Peyer's patch (tissue), 4 donors: ENCODE data around the gene FOXF1. TPM values are rescaled to one million over a fixed set of nuclear protein-coding genes. Genes with fewer than 3 reads are reported as not detected.

Experiments used
- DNase-seq, 3 donors: peaks; one replicate each; pipeline ENCODE4 v3.0.0-alpha.2; 2017 to 2019
- H3K27ac ChIP-seq, 4 donors: fragments of 200-600 bp; sonication (generic); one replicate each; pipeline ENCODE4 v1.5.1; 2016 to 2019
- H3K27me3 ChIP-seq, 2 donors: fragments of 200-600 bp; sonication (generic); one replicate each; pipeline ENCODE4 v1.5.1; 2019
- H3K36me3 ChIP-seq, 3 donors: fragments of 200-600 bp; sonication (generic); one replicate each; pipeline ENCODE4 v1.5.1; 2016 to 2019
- H3K4me1 ChIP-seq, 4 donors: fragments of 200-600 bp; sonication (generic); one replicate each; pipeline ENCODE4 v1.5.1; 2016 to 2019
- H3K4me3 ChIP-seq, 4 donors: fragments of 200-600 bp; sonication (generic); 1 replicate in 3 of 4; 2 replicates in 1 of 4; pipeline ENCODE4 v1.5.1; 2016 to 2019; ENCODE audit warnings: mild to moderate bottlenecking in 1 of 4
- H3K9me3 ChIP-seq, 4 donors: fragments of 200-600 bp; sonication (generic); one replicate each; pipeline ENCODE4 v1.5.1; 2016 to 2019; ENCODE audit warnings: mild to moderate bottlenecking in 1 of 4
- CTCF ChIP-seq, 6 experiments: fragments of 450-650 bp in 4 of 6; fragments of 200-600 bp in 2 of 6; sonication (generic) in 1 of 6; IDR thresholded peaks; one replicate each; pipeline ENCODE4 v1.5.1; 2017 to 2019; ENCODE audit warnings: antibody characterized with exemption in 6 of 6, mild to moderate bottlenecking in 3 of 6, moderate library complexity in 1 of 6
- POLR2A ChIP-seq, 2 donors: fragments of 450-650 bp; IDR thresholded peaks; one replicate each; pipeline ENCODE4 v1.5.1; 2017; ENCODE audit warnings: antibody characterized with exemption in 2 of 2, mild to moderate bottlenecking in 2 of 2, moderate library complexity in 2 of 2
- total RNA-seq, 4 donors: library from RNA; depleted of rRNA; stranded (reverse); fragments of >200 nt; gene quantifications; one replicate each; pipeline ENCODE4 v1.1.0, GENCODE V29; 2016

Gene FOXF1
- total RNA-seq, 4 donors from 2014 or later: 4.4 to 36.3 (median 9.0) TPM

- no peak for DNase-seq
- H3K27ac ChIP-seq: no peak overlapping the region
- TF ChIP-seq POLR2A (IDR thresholded peaks at IDR 0.05): no peak
- no peak for TF ChIP-seq CTCF (IDR thresholded peaks at IDR 0.05)
Measured at GRCh38 chr16:86524029-86524428, 13.7 kb downstream of the FOXF1 start.

GRCh38 chr16:86525696-86526095, 15.4 kb downstream of the FOXF1 start:
- Histone ChIP-seq H3K9me3 (no peaks in the 10 kb centered on the region), H3K36me3 (no peaks in the 10 kb centered on the region), H3K4me3 (no peak overlapping the region), H3K27me3 (no peaks in the 10 kb centered on the region), H3K4me1 (no peaks in the 10 kb centered on the region), H3K27ac (no peak overlapping the region)
- DNase-seq: no peak
- no peak for TF ChIP-seq POLR2A (IDR thresholded peaks at IDR 0.05)
- no peak for TF ChIP-seq CTCF (IDR thresholded peaks at IDR 0.05)

More at GRCh38 chr16:86524029-86524428, 13.7 kb downstream of the FOXF1 start:
- Histone ChIP-seq H3K36me3 (no peaks in the 10 kb centered on the region), H3K9me3 (no peaks in the 10 kb centered on the region), H3K4me3 (no peak overlapping the region), H3K4me1 (peaks cover 0 to 14% (median 6%) of the 10 kb centered on the region in 4 donors), H3K27me3 (no peaks in the 10 kb centered on the region)

GRCh38 chr16:86527366-86527765, 17.0 kb downstream of the FOXF1 start:
- TF ChIP-seq POLR2A (IDR thresholded peaks at IDR 0.05) (no peak), CTCF (IDR thresholded peaks at IDR 0.05) (no peak)
- H3K4me3 ChIP-seq: no peak overlapping the region
- no peak for DNase-seq
- no peaks in the 10 kb centered on the region for H3K9me3 ChIP-seq
- no peak overlapping the region for H3K27ac ChIP-seq
- peaks cover 0 to 7% (median 0%) of the 10 kb centered on the region in 3 donors for H3K36me3 ChIP-seq
- H3K27me3 ChIP-seq: no peaks in the 10 kb centered on the region
- no peaks in the 10 kb centered on the region for H3K4me1 ChIP-seq

- Histone ChIP-seq H3K4me1 (no peaks in the 10 kb centered on the region), H3K9me3 (no peaks in the 10 kb centered on the region), H3K27me3 (no peaks in the 10 kb centered on the region), H3K27ac (no peak overlapping the region), H3K36me3 (peaks cover 0 to 7% (median 0%) of the 10 kb centered on the region in 3 donors), H3K4me3 (no peak overlapping the region)
- TF ChIP-seq POLR2A (IDR thresholded peaks at IDR 0.05): no peak
- TF ChIP-seq CTCF (IDR thresholded peaks at IDR 0.05): no peak
- no peak for DNase-seq
Measured at GRCh38 chr16:86528061-86528929, 18.0 kb downstream of the FOXF1 start.

GRCh38 chr16:86529160-86529559, 18.8 kb downstream of the FOXF1 start:
- TF ChIP-seq CTCF (IDR thresholded peaks at IDR 0.05) (no peak), POLR2A (IDR thresholded peaks at IDR 0.05) (no peak)
- peaks cover 0 to 7% (median 0%) of the 10 kb centered on the region in 3 donors for H3K36me3 ChIP-seq
- H3K9me3 ChIP-seq: no peaks in the 10 kb centered on the region

More at GRCh38 chr16:86529160-86529559, 18.8 kb downstream of the FOXF1 start:
- H3K27ac ChIP-seq: no peak overlapping the region
- no peaks in the 10 kb centered on the region for H3K4me1 ChIP-seq
- no peak overlapping the region for H3K4me3 ChIP-seq
- DNase-seq: no peak
- no peaks in the 10 kb centered on the region for H3K27me3 ChIP-seq
